Skeletal muscle cell (primary cell): ENCODE data around the gene HLCS.

Source experiments
- DNase-seq: peaks from one replicate; pipeline ENCODE4 v3.0.0-alpha.2; 2010; ENCODE audit warnings: low read depth
- H3K4me3 ChIP-seq: 2 replicates; pipeline ENCODE4 v1.5.1; 2011; ENCODE audit warnings: low read depth, mild to moderate bottlenecking, control low read depth, low read length, moderate library complexity

HLCS gene

DNA sequence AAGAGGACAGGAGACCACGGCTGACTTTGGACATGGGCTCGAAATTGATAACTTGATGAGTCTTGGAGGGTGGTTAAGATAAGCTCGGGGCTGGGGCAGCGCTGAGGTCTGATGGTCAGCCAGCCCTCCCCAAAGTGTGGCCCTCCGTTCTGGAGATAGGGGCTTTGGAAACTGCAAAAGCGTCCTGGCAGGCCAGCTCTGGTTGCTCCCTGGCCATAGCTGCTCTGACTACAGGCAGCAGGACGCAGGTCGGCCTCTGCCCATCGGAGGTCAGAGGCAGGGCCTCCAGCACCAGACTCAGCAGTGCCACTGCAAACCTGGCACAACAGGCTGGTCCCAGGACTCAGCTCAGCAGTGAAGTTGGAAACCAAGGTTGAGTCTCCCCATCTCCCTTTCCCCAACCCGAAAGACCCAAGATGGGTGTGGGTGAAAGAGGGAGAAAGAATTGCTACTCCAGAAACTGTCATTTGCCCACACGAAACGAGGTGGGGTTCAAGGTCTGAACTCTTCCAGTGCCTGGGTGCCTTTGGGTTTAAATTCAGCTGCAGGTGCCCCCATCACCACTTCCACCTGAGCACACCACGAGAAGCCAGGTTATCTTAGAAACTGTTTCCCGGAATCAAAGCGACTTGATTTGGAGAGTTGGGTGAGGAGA, 262.7 kb downstream of the HLCS start:
- no peak overlapping the region for H3K4me3 ChIP-seq
- DNase-seq: no peak

DNA sequence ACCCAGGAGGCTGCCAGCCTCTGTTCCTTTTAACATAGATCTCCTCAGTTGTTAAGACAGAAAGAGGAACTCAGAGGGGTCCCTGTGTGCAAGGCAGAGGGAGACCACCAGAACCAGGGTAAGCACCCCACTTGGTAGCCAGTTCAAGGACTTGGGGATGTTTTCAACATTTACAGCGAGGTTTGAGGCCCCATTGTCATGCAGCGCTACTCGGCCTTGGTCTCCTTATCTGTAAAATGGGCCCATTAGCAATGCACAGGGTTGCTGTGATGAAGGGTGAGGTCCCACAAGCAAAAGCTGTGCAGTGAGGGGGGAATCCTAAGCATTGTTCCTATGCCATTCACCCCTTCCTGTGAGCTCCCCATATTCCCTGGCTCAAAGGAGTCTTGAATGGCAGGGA, 263.3 kb downstream of the HLCS start:
- no peak for DNase-seq
- H3K4me3 ChIP-seq: no peak overlapping the region

DNA sequence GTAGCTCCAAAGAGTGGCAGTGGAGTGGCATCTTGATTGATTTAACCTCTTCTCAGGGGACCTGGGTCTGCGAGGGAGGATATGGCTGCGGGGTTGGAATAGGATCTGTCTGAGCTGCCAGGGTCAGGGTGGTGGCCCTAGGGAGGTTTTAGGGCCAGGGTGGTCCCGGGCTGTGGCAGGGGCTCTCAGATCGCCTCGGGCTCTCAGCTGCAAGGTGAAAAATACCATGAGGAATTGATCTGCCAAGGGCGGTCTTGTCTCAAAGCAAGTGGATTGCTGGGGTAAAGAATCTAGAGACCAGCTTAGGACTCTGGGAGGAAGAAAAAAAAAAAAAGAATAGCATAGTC, 263.9 kb downstream of the HLCS start:
- H3K4me3 ChIP-seq: peak overlapping the region; percentile 55
- no peak for DNase-seq

DNA sequence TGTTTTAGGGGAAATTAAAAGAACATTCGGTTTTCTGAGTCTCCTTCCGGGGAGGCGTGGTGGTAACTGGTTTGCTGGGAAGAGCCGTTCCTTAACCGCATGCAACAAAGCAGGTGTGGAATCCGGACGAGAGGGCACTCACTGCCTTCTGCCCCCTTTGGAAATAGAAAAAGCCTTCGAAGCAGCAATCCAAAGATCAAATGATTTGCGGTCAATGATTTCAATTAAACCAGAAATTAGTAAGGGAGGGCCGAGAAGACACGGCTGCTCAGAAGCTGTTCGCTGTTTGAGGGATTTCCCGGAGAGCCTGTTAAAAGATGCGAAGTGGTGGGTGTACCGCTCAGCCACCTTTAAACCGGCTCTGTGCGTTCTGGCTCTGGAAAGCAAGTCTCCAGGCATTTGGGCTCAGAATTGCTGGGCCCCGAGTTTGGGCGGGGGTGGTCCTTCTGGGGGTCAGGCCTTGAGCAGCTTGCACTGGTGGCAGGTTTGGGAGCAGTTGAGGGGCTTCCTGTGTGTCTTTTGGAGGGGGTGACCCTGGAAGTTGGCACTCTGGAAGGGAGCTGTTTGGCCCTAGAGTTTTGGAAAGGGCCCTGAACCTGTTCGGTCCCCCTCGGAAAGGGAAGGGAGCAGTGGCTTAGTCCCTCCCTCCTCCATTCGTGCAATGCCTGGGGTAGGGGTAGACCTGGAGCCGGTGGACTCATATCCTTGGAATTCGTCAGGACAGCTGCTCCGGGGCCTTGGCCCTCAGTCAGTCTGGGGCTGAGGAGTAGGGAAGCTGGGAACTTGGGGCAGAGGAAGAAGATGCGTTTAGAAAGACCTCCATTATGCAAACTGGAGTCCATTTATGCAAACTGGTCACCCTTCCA, 264.5 kb downstream of the HLCS start:
- DNase-seq: no peak
- peak overlapping the region; percentile 55 for H3K4me3 ChIP-seq

DNA sequence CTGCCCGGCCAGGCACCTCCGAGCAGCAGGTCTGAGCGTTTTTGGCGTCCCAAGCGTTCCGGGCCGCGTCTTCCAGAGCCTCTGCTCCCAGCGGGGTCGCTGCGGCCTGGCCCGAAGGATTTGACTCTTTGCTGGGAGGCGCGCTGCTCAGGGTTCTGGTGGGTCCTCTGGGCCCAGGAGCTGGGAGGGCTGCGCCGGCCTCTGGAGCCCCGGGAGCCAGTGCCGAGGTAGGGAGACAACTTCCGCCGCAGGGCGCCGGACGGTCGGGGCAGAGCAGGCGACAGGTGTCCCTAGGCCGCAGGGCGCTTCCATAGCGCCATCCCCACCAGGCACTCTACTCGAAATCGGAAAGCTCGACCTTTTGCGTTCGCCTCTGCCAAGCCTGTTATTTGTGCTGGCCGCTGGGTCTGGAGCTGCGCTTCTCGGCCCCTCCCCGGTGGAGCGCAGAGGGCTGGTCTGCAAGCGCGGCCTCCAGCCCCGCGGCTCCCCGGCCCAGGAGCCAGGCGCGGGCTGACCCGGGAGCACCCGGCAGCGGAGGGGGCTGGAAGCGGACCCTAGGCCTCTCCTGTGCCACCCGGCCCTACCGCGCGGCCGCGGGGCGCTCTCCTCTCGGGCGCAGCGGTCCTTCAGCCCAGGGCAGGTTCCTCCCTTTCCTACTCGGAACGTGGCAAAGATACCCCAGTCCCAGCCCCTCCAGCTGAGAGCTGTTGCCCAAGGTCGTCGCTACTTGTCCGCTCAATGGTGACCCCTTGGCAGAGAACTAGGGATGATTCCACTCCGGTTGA, 265.3 kb downstream of the HLCS start:
- H3K4me3 ChIP-seq: peak overlapping the region; percentile 55
- DNase-seq: no peak
